Hepatocyte (in vitro differentiated cells): Measurements from ENCODE around the gene PAH. TPM values are rescaled to one million over a fixed set of nuclear protein-coding genes. Genes with fewer than 3 reads are reported as not detected.

ENCODE experiments used
- DNase-seq: peaks from one replicate; pipeline ENCODE4 v3.0.0-alpha.2; 2016; ENCODE audit warnings: low spot score
- H2AFZ ChIP-seq: fragments of 200-600 bp; sonication (generic); 2 replicates; pipeline ENCODE4 v1.6.0; 2016; ENCODE audit warnings: antibody characterized with exemption, mild to moderate bottlenecking
- H3K27ac ChIP-seq: fragments of 200-600 bp; sonication (generic); 2 replicates; pipeline ENCODE4 v1.5.1; 2016; ENCODE audit warnings: mild to moderate bottlenecking
- H3K27me3 ChIP-seq: fragments of 200-600 bp; sonication (generic); 2 replicates; pipeline ENCODE4 v1.6.1; 2016
- H3K36me3 ChIP-seq: fragments of 200-600 bp; sonication (generic); replicated peaks from 2 replicates; pipeline ENCODE4 v1.5.1; 2016; ENCODE audit warnings: low read depth; ENCODE audit not compliant: insufficient read depth
- H3K4me1 ChIP-seq: fragments of 200-600 bp; sonication (generic); 2 replicates; pipeline ENCODE4 v1.5.1; 2016; ENCODE audit warnings: mild to moderate bottlenecking, moderate library complexity; ENCODE audit not compliant: insufficient read depth
- H3K4me2 ChIP-seq: fragments of 200-600 bp; sonication (generic); 2 replicates; pipeline ENCODE4 v1.6.0; 2016
- H3K4me3 ChIP-seq: fragments of 200-600 bp; sonication (generic); 2 replicates; pipeline ENCODE4 v1.5.1; 2016; ENCODE audit warnings: mild to moderate bottlenecking
- H3K79me2 ChIP-seq: fragments of 200-600 bp; sonication (generic); 2 replicates; pipeline ENCODE4 v1.6.0; 2017; ENCODE audit warnings: mild to moderate bottlenecking
- H3K9me2 ChIP-seq: fragments of 200-600 bp; sonication (generic); replicated peaks from 2 replicates; pipeline ENCODE4 v1.6.0; 2017; ENCODE audit warnings: mild to moderate bottlenecking; ENCODE audit not compliant: insufficient read depth
- H3K9me3 ChIP-seq: fragments of 200-600 bp; sonication (generic); 2 replicates; pipeline ENCODE4 v1.5.1; 2016; ENCODE audit warnings: low read depth, mild to moderate bottlenecking
- H4K20me1 ChIP-seq: fragments of 200-600 bp; sonication (generic); 2 replicates; pipeline ENCODE4 v1.6.0; 2016; ENCODE audit warnings: mild to moderate bottlenecking; ENCODE audit not compliant: insufficient read depth, poor library complexity, severe bottlenecking
- CTCF ChIP-seq: fragments of 200-600 bp; sonication (generic); IDR thresholded peaks from 2 replicates; pipeline ENCODE4 v1.5.1; 2016; ENCODE audit warnings: antibody characterized with exemption, mild to moderate bottlenecking; ENCODE audit not compliant: poor library complexity
- EZH2 ChIP-seq: fragments of 200-600 bp; sonication (generic); IDR thresholded peaks from 2 replicates; pipeline ENCODE4 v1.6.1; 2016; ENCODE audit warnings: antibody characterized with exemption, mild to moderate bottlenecking, borderline replicate concordance
- EZH2phosphoT487 ChIP-seq: fragments of 200-600 bp; sonication (generic); IDR thresholded peaks from one replicate; pipeline ENCODE4 v1.6.1; 2018; ENCODE audit warnings: antibody characterized with exemption, mild to moderate bottlenecking, low read depth, moderate library complexity; ENCODE audit not compliant: unreplicated experiment, severe bottlenecking
- WGBS: methylation state at CpG from one replicate; pipeline ENCODE4 v1.1.6; 2016; ENCODE audit warnings: low lambda C conversion rate; ENCODE audit errors: missing lambda C conversion rate; 5-methylcytosine and 5-hydroxymethylcytosine counted together
- polyA plus RNA-seq: library from polyadenylated mRNA; unstranded; fragments of >200 nt; fragmentation: Nextera tagmentation; extraction: Ambion mirVana; gene quantifications from 2 replicates; pipeline ENCODE4 v1.2.1, GENCODE V29; 2016
- total RNA-seq: library from RNA; depleted of rRNA; stranded (reverse); fragments of >200 nt; gene quantifications from 2 replicates; pipeline ENCODE4 v1.2.3, GENCODE V29; 2014

PAH gene
- total and polyA plus RNA-seq, 2 experiments from 2014 or later: 76.1 to 203 TPM

- DNase-seq: no peak
- 57% methylated on average over 3 of the region's 3 CpGs for WGBS
- Histone ChIP-seq H3K79me2 (no peaks in the 10 kb centered on the region), H3K36me3 (no peaks in the 10 kb centered on the region), H3K27ac (no peak overlapping the region), H3K4me2 (no peak overlapping the region), H3K4me3 (no peak overlapping the region), H3K4me1 (no peaks in the 10 kb centered on the region), H2AFZ (no peak overlapping the region), H3K27me3 (no peaks in the 10 kb centered on the region), H4K20me1 (no peaks in the 10 kb centered on the region), H3K9me3 (no peaks in the 10 kb centered on the region), H3K9me2 (no peaks in the 10 kb centered on the region)
- no peak for TF ChIP-seq EZH2
- TF ChIP-seq CTCF: no peak
- TF ChIP-seq EZH2phosphoT487: no peak
These were observed 110.9 kb downstream of the PAH start for GRCh38 chr12:102806110-102806509.

GRCh38 chr12:102800565-102800964, 116.5 kb downstream of the PAH start:
- Histone ChIP-seq H3K9me3 (no peaks in the 10 kb centered on the region), H3K9me2 (no peaks in the 10 kb centered on the region), H3K4me2 (no peak overlapping the region), H3K4me1 (no peaks in the 10 kb centered on the region), H3K27ac (no peak overlapping the region), H3K79me2 (no peaks in the 10 kb centered on the region), H3K27me3 (no peaks in the 10 kb centered on the region), H4K20me1 (no peaks in the 10 kb centered on the region), H3K4me3 (no peak overlapping the region), H3K36me3 (no peaks in the 10 kb centered on the region), H2AFZ (no peak overlapping the region)
- TF ChIP-seq EZH2phosphoT487 (no peak), EZH2 (no peak), CTCF (no peak)
- DNase-seq: no peak

GRCh38 chr12:102799229-102799628, 117.8 kb downstream of the PAH start:
- no peak for DNase-seq
- H3K4me3 ChIP-seq: no peak overlapping the region
- H3K79me2 ChIP-seq: no peaks in the 10 kb centered on the region
- no peaks in the 10 kb centered on the region for H3K9me2 ChIP-seq
- no peak overlapping the region for H3K27ac ChIP-seq
- H3K36me3 ChIP-seq: no peaks in the 10 kb centered on the region
- no peak overlapping the region for H2AFZ ChIP-seq
- no peaks in the 10 kb centered on the region for H3K27me3 ChIP-seq
- H4K20me1 ChIP-seq: no peaks in the 10 kb centered on the region
- no peak overlapping the region for H3K4me2 ChIP-seq
- TF ChIP-seq EZH2phosphoT487: no peak
- TF ChIP-seq CTCF: no peak
- no peaks in the 10 kb centered on the region for H3K9me3 ChIP-seq
- WGBS: 80% methylated on average over 9 of the region's 9 CpGs
- no peaks in the 10 kb centered on the region for H3K4me1 ChIP-seq

- Histone ChIP-seq H3K79me2 (no peaks in the 10 kb centered on the region), H4K20me1 (no peaks in the 10 kb centered on the region), H3K27me3 (no peaks in the 10 kb centered on the region), H3K4me3 (no peak overlapping the region), H3K27ac (no peak overlapping the region), H3K9me2 (no peaks in the 10 kb centered on the region), H3K36me3 (no peaks in the 10 kb centered on the region), H2AFZ (no peak overlapping the region), H3K4me1 (no peaks in the 10 kb centered on the region), H3K4me2 (peak overlapping the region; percentile 20), H3K9me3 (no peaks in the 10 kb centered on the region)
- 58% methylated on average over 5 of the region's 5 CpGs for WGBS
- TF ChIP-seq EZH2 (no peak), CTCF (no peak), EZH2phosphoT487 (no peak)
- peak; percentile 10 for DNase-seq
These were observed 119.5 kb downstream of the PAH start for GRCh38 chr12:102797528-102797927.
